K562 (cell line): ENCODE results near the gene STAT6. TPM values are rescaled to one million over a fixed set of nuclear protein-coding genes. Genes with fewer than 3 reads are reported as not detected.

ENCODE experiments used
- CBX1 ChIP-seq: sonication (generic); IDR thresholded peaks from 2 replicates; pipeline ENCODE4 v1.6.1; 2016; ENCODE audit warnings: antibody characterized with exemption, low read depth, mild to moderate bottlenecking
- CREM ChIP-seq: IDR thresholded peaks from 2 replicates; pipeline ENCODE4 v1.6.1; 2014; ENCODE audit warnings: antibody characterized with exemption, low read depth
- E2F3 ChIP-seq: fragments of 250-450 bp; sonication (Bioruptor Pico); IDR thresholded peaks from 2 replicates; pipeline ENCODE4 v1.4.0; 2020; ENCODE audit warnings: mild to moderate bottlenecking
- ESRRA ChIP-seq: fragments of 450-650 bp; IDR thresholded peaks from 2 replicates; pipeline ENCODE4 v1.6.1; 2014; ENCODE audit warnings: low read depth, mild to moderate bottlenecking, moderate library complexity, borderline replicate concordance
- JUND ChIP-seq, 2 experiments: IDR thresholded peaks; 2 replicates in 1 of 2; 3 replicates in 1 of 2; pipeline ENCODE4 v1.6.1; 2011; ENCODE audit warnings: borderline replicate concordance in 2 of 2, low read depth in 2 of 2, low read length in 2 of 2, improper control_type of control experiment in 1 of 2, missing biosample characterization in 1 of 2, missing genetic modification characterization in 1 of 2, missing genetic modification reagents in 1 of 2
- LEF1 ChIP-seq: fragments of 450-650 bp; IDR thresholded peaks from 2 replicates; pipeline ENCODE4 v1.6.1; 2016; ENCODE audit warnings: mild to moderate bottlenecking
- NEUROD1 ChIP-seq: fragments of 150-350 bp; IDR thresholded peaks from 2 replicates; pipeline ENCODE4 v1.6.1; 2014; ENCODE audit warnings: borderline replicate concordance, low read length, low read depth; ENCODE audit not compliant: partially characterized antibody
- NFRKB ChIP-seq: fragments of 450-650 bp; IDR thresholded peaks from 2 replicates; pipeline ENCODE4 v1.6.1; 2016; ENCODE audit warnings: low read depth
- RAD51 ChIP-seq: fragments of 450-650 bp; IDR thresholded peaks from 2 replicates; pipeline ENCODE4 v1.7.1; 2016; ENCODE audit warnings: low read depth, mild to moderate bottlenecking, borderline replicate concordance
- RFX1 ChIP-seq: fragments of 450-650 bp; IDR thresholded peaks from 2 replicates; pipeline ENCODE4 v1.6.1; 2016; ENCODE audit warnings: mild to moderate bottlenecking, moderate library complexity
- SIN3A ChIP-seq, 2 experiments: fragments of 150-350 bp in 1 of 2; IDR thresholded peaks; 2 replicates each; pipeline ENCODE4 v1.6.1; 2011 to 2016; ENCODE audit warnings: borderline replicate concordance in 2 of 2, low read depth in 2 of 2, low read length in 2 of 2, mild to moderate bottlenecking in 2 of 2, moderate library complexity in 2 of 2; ENCODE audit not compliant: control insufficient read depth in 1 of 2
- SMAD1 ChIP-seq: fragments of 150-350 bp; IDR thresholded peaks from 2 replicates; pipeline ENCODE4 v1.6.1; 2014; ENCODE audit warnings: low read length, low read depth; ENCODE audit not compliant: partially characterized antibody
- ZNF316 ChIP-seq: fragments of 450-650 bp; IDR thresholded peaks from 2 replicates; pipeline ENCODE4 v1.6.1; 2016
- ZNF830 ChIP-seq: fragments of 250-450 bp; sonication (Bioruptor Pico); IDR thresholded peaks from 2 replicates; pipeline ENCODE4 v1.5.0; 2021; ENCODE audit warnings: mild to moderate bottlenecking
- polyA plus RNA-seq, 8 experiments: library from polyadenylated mRNA; depleted of rRNA in 4 of 8; stranded (reverse) in 5 of 8; unstranded in 3 of 8; fragments of >200 nt; fragmentation: Nextera tagmentation in 2 of 8; fragmentation: Illumina TruSeq in 1 of 8; extraction: Ambion mirVana in 2 of 8; extraction: Trizol in 1 of 8; gene quantifications; 2 replicates each; pipeline versions ENCODE4 v1.2.1 to v1.2.3, GENCODE V29; 2011 to 2014; ENCODE audit warnings: inconsistent platforms in 1 of 8, missing spikeins in 1 of 8
- total RNA-seq, 7 experiments: library from RNA; depleted of rRNA in 6 of 7; stranded (reverse); fragments of >200 nt in 6 of 7; fragmentation: Illumina TruSeq in 2 of 7; extraction: Trizol in 2 of 7; gene quantifications; 2 replicates each; pipeline versions ENCODE4 v1.2.1 to v1.2.3, GENCODE V29; 2011 to 2021; ENCODE audit warnings: low replicate concordance in 1 of 7
- TF ChIP-seq, protein P1 (sequence below): fragments of 250-450 bp; sonication (Bioruptor Pico); IDR thresholded peaks from 2 replicates; pipeline ENCODE4 v1.6.1; 2021; ENCODE audit warnings: mild to moderate bottlenecking
- TF ChIP-seq, protein P2 (sequence below): sonication (generic); formaldehyde crosslinking; IDR thresholded peaks from 2 replicates; pipeline ENCODE4 v1.8.0; 2022; ENCODE audit warnings: missing genetic modification reagents, mild to moderate bottlenecking, borderline replicate concordance
- TF ChIP-seq, protein P3 (sequence below): fragments of 250-450 bp; sonication (Bioruptor Pico); IDR thresholded peaks from 2 replicates; pipeline ENCODE4 v1.8.0; 2022; ENCODE audit warnings: inconsistent platforms
- TF ChIP-seq, protein P4 (sequence below): fragments of 450-650 bp; formaldehyde crosslinking; IDR thresholded peaks from 2 replicates; pipeline ENCODE4 v1.4.0; 2020; ENCODE audit warnings: mild to moderate bottlenecking
- TF ChIP-seq, protein P5 (sequence below), 2 experiments: IDR thresholded peaks; 2 replicates each; pipeline ENCODE4 v1.6.1; 2011; ENCODE audit warnings: borderline replicate concordance in 1 of 2, control low read depth in 1 of 2, low read depth in 1 of 2, low read length in 1 of 2, mild to moderate bottlenecking in 1 of 2, mixed read lengths in 1 of 2, moderate library complexity in 1 of 2; ENCODE audit not compliant: insufficient read depth in 1 of 2, insufficient read length in 1 of 2, poor library complexity in 1 of 2, severe bottlenecking in 1 of 2; ENCODE audit errors: extremely low read depth in 1 of 2

STAT6 gene
- total and polyA plus RNA-seq, 9 of the 15 experiments (the other 6 are each of a cell fraction or from before 2014, with no cell fraction given), result 2.4 to 49.5 (median 26.5) TPM

- peak; percentile 96 for TF ChIP-seq NEUROD1
- TF ChIP-seq, protein P1, sequence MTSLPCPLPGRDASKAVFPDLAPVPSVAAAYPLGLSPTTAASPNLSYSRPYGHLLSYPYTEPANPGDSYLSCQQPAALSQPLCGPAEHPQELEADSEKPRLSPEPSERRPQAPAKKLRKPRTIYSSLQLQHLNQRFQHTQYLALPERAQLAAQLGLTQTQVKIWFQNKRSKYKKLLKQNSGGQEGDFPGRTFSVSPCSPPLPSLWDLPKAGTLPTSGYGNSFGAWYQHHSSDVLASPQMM, result no peak
- TF ChIP-seq, protein P2, sequence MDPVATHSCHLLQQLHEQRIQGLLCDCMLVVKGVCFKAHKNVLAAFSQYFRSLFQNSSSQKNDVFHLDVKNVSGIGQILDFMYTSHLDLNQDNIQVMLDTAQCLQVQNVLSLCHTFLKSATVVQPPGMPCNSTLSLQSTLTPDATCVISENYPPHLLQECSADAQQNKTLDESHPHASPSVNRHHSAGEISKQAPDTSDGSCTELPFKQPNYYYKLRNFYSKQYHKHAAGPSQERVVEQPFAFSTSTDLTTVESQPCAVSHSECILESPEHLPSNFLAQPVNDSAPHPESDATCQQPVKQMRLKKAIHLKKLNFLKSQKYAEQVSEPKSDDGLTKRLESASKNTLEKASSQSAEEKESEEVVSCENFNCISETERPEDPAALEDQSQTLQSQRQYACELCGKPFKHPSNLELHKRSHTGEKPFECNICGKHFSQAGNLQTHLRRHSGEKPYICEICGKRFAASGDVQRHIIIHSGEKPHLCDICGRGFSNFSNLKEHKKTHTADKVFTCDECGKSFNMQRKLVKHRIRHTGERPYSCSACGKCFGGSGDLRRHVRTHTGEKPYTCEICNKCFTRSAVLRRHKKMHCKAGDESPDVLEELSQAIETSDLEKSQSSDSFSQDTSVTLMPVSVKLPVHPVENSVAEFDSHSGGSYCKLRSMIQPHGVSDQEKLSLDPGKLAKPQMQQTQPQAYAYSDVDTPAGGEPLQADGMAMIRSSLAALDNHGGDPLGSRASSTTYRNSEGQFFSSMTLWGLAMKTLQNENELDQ (CRISPR knock-in tag), result no peak
- TF ChIP-seq CBX1, result 0 out of 2 replicates have a peak, but pooled peaks have one; percentile 56
- peak; percentile 90 for TF ChIP-seq NFRKB
- TF ChIP-seq CREM, result peak; percentile 57; the same call in 1 of the 2 replicates
- TF ChIP-seq JUND (IDR thresholded peaks at IDR 0.05; ENCODE audit: borderline replicate concordance, low read depth, low read length), result peak; percentile 14; the same call in 1 of the 2 replicates
- TF ChIP-seq JUND (tag; IDR thresholded peaks at IDR 0.05; ENCODE audit: borderline replicate concordance, low read depth, low read length), result no peak
- TF ChIP-seq LEF1, result peak; percentile 82
- TF ChIP-seq ESRRA, result peak; percentile 51; the same call in 1 of the 2 replicates
- TF ChIP-seq E2F3 (CRISPR knock-in tag), result peak; percentile 79
- TF ChIP-seq ZNF830 (CRISPR knock-in tag), result no peak
- TF ChIP-seq RFX1, result peak; percentile 98
- TF ChIP-seq, protein P3, sequence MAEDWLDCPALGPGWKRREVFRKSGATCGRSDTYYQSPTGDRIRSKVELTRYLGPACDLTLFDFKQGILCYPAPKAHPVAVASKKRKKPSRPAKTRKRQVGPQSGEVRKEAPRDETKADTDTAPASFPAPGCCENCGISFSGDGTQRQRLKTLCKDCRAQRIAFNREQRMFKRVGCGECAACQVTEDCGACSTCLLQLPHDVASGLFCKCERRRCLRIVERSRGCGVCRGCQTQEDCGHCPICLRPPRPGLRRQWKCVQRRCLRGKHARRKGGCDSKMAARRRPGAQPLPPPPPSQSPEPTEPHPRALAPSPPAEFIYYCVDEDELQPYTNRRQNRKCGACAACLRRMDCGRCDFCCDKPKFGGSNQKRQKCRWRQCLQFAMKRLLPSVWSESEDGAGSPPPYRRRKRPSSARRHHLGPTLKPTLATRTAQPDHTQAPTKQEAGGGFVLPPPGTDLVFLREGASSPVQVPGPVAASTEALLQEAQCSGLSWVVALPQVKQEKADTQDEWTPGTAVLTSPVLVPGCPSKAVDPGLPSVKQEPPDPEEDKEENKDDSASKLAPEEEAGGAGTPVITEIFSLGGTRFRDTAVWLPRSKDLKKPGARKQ, result no peak
- TF ChIP-seq SMAD1, result peak; percentile 47
- peak in 1 of 2 experiments; percentile 43; a peak in 1 of 4 replicates for TF ChIP-seq SIN3A (IDR thresholded peaks at IDR 0.05; ENCODE audit: borderline replicate concordance in 2 of 2, control insufficient read depth in 1 of 2, low read depth in 2 of 2, low read length in 2 of 2)
- TF ChIP-seq, protein P4, sequence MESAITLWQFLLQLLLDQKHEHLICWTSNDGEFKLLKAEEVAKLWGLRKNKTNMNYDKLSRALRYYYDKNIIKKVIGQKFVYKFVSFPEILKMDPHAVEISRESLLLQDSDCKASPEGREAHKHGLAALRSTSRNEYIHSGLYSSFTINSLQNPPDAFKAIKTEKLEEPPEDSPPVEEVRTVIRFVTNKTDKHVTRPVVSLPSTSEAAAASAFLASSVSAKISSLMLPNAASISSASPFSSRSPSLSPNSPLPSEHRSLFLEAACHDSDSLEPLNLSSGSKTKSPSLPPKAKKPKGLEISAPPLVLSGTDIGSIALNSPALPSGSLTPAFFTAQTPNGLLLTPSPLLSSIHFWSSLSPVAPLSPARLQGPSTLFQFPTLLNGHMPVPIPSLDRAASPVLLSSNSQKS, result no peak
- TF ChIP-seq, protein P5, sequence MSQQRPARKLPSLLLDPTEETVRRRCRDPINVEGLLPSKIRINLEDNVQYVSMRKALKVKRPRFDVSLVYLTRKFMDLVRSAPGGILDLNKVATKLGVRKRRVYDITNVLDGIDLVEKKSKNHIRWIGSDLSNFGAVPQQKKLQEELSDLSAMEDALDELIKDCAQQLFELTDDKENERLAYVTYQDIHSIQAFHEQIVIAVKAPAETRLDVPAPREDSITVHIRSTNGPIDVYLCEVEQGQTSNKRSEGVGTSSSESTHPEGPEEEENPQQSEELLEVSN (IDR thresholded peaks at IDR 0.05; ENCODE audit: borderline replicate concordance in 1 of 2, extremely low read depth in 1 of 2, insufficient read depth in 1 of 2, insufficient read length in 1 of 2, low read depth in 1 of 2, low read length in 1 of 2, poor library complexity in 1 of 2, severe bottlenecking in 1 of 2), result peak; percentile 95
- no peak for TF ChIP-seq ZNF316
- TF ChIP-seq RAD51, result peak; percentile 90
Measured at GRCh38 chr12:57078519-57079404, 32.4 kb downstream of the STAT6 start, which contains the start of gene NEMP1 (continued).
